ENCODE measurements around the gene PFKFB4. TPM values are rescaled to one million over a fixed set of nuclear protein-coding genes. Genes with fewer than 3 reads are reported as not detected.

The PFKFB4 gene
- total RNA-seq, 1 experiment from 2014 or later, result 20.3 TPM

GRCh38 chr3:48528048-48528447, 28.6 kb downstream of the PFKFB4 start:
- no peaks in the 10 kb centered on the region for H4K20me1 ChIP-seq (ENCODE audit: insufficient read depth)
- ChIA-PET CTCF (no interaction called here), RAD21 (ENCODE audit: low non-redundant PET in 1 of 2, low total read pairs in 2 of 2, uncharacterized antibody in 2 of 2, unreplicated experiment in 2 of 2) (no interaction called here), POLR2A (no interaction called here)
- H3K79me2 ChIP-seq (ENCODE audit: insufficient read depth, low read length), result no peaks in the 10 kb centered on the region
- no peaks in the 10 kb centered on the region for H3K27me3 ChIP-seq (ENCODE audit: insufficient read depth, low read length)
- intact Hi-C loops (cut with micrococcal nuclease), result no loop called here
- DNase-seq (ENCODE audit: low read depth, low spot score) (no peak), ATAC-seq (no peak)
- H3K27ac ChIP-seq (ENCODE audit: low read depth, low read length), result no peak overlapping the region
- H2AFZ ChIP-seq (ENCODE audit: low read depth, low read length, poor library complexity, severe bottlenecking), result no peak overlapping the region
- no peak overlapping the region for H3K4me3 ChIP-seq (replicated peaks in 1 of 2; ENCODE audit: low read depth in 1 of 2, low read length in 2 of 2)
- no peaks in the 10 kb centered on the region for H3K4me1 ChIP-seq (ENCODE audit: control insufficient read depth in 1 of 2, insufficient read depth in 2 of 2, low read length in 2 of 2)
- H3K9ac ChIP-seq (ENCODE audit: low read length), result no peak overlapping the region
- H3K4me2 ChIP-seq (ENCODE audit: low read length), result no peak overlapping the region
- BruUV-seq (replicated peaks), result no TSS peak
- H3K9me3 ChIP-seq (ENCODE audit: control insufficient read depth in 1 of 2, insufficient read depth in 1 of 2, low read depth in 1 of 2, low read length in 2 of 2), result no peaks in the 10 kb centered on the region
- no peak for TF ChIP-seq ZNF274 (IDR thresholded peaks at IDR 0.05; ENCODE audit: low read depth, low read length)
- no peak for TF ChIP-seq SP1 (IDR thresholded peaks at IDR 0.05; ENCODE audit: low read depth)
- no peak for TF ChIP-seq FOSL1 (IDR thresholded peaks at IDR 0.05; ENCODE audit: low read depth)
- TF ChIP-seq MAX (IDR thresholded peaks at IDR 0.05), result no peak
- TF ChIP-seq EZH2phosphoT487 (IDR thresholded peaks at IDR 0.05; ENCODE audit: borderline replicate concordance), result no peak
- no peak for TF ChIP-seq POLR2AphosphoS5 (IDR thresholded peaks at IDR 0.05; ENCODE audit: low read depth, low read length)
- TF ChIP-seq ZFX (IDR thresholded peaks at IDR 0.05), result no peak
- no peak for TF ChIP-seq ATF3 (IDR thresholded peaks at IDR 0.05)
- H3K9me2 ChIP-seq (ENCODE audit: insufficient read depth), result no peaks in the 10 kb centered on the region
- H3K36me3 ChIP-seq (ENCODE audit: control insufficient read depth in 1 of 2, insufficient read depth in 2 of 2, low read length in 2 of 2), result peaks cover 7 to 21% of the 10 kb centered on the region in 2 experiments; a peak in 3 of 4 replicates

- H3K9ac ChIP-seq (ENCODE audit: low read length), result no peak overlapping the region
- ChIA-PET CTCF (no interaction called here), POLR2A (no interaction called here), RAD21 (ENCODE audit: low non-redundant PET in 1 of 2, low total read pairs in 2 of 2, uncharacterized antibody in 2 of 2, unreplicated experiment in 2 of 2) (no interaction called here)
- H3K27me3 ChIP-seq (ENCODE audit: insufficient read depth, low read length), result no peaks in the 10 kb centered on the region
- H3K27ac ChIP-seq (ENCODE audit: low read depth, low read length), result no peak overlapping the region
- H3K4me3 ChIP-seq (replicated peaks in 1 of 2; ENCODE audit: low read depth in 1 of 2, low read length in 2 of 2), result no peak overlapping the region
- H2AFZ ChIP-seq (ENCODE audit: low read depth, low read length, poor library complexity, severe bottlenecking), result no peak overlapping the region
- H4K20me1 ChIP-seq (ENCODE audit: insufficient read depth), result no peaks in the 10 kb centered on the region
- H3K79me2 ChIP-seq (ENCODE audit: insufficient read depth, low read length), result no peaks in the 10 kb centered on the region
- no peak overlapping the region for H3K4me2 ChIP-seq (ENCODE audit: low read length)
- H3K36me3 ChIP-seq (ENCODE audit: control insufficient read depth in 1 of 2, insufficient read depth in 2 of 2, low read length in 2 of 2), result peaks cover 7 to 16% of the 10 kb centered on the region in 2 experiments; a peak in 3 of 4 replicates
- intact Hi-C loops (cut with micrococcal nuclease), result no loop called here
- ATAC-seq (no peak), DNase-seq (ENCODE audit: low read depth, low spot score) (no peak)
- H3K4me1 ChIP-seq (ENCODE audit: control insufficient read depth in 1 of 2, insufficient read depth in 2 of 2, low read length in 2 of 2), result no peaks in the 10 kb centered on the region
- H3K9me2 ChIP-seq (ENCODE audit: insufficient read depth), result no peaks in the 10 kb centered on the region
- no TSS peak for BruUV-seq (replicated peaks)
- no peaks in the 10 kb centered on the region for H3K9me3 ChIP-seq (ENCODE audit: control insufficient read depth in 1 of 2, insufficient read depth in 1 of 2, low read depth in 1 of 2, low read length in 2 of 2)
- TF ChIP-seq CBX3 (IDR thresholded peaks at IDR 0.05; ENCODE audit: low read depth), result no peak
- TF ChIP-seq, protein P1, sequence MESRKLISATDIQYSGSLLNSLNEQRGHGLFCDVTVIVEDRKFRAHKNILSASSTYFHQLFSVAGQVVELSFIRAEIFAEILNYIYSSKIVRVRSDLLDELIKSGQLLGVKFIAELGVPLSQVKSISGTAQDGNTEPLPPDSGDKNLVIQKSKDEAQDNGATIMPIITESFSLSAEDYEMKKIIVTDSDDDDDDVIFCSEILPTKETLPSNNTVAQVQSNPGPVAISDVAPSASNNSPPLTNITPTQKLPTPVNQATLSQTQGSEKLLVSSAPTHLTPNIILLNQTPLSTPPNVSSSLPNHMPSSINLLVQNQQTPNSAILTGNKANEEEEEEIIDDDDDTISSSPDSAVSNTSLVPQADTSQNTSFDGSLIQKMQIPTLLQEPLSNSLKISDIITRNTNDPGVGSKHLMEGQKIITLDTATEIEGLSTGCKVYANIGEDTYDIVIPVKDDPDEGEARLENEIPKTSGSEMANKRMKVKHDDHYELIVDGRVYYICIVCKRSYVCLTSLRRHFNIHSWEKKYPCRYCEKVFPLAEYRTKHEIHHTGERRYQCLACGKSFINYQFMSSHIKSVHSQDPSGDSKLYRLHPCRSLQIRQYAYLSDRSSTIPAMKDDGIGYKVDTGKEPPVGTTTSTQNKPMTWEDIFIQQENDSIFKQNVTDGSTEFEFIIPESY (IDR thresholded peaks at IDR 0.05; ENCODE audit: extremely low read depth, insufficient replicate concordance, low read length), result no peak
- TF ChIP-seq ATF3 (IDR thresholded peaks at IDR 0.05), result no peak
- TF ChIP-seq, protein P2, sequence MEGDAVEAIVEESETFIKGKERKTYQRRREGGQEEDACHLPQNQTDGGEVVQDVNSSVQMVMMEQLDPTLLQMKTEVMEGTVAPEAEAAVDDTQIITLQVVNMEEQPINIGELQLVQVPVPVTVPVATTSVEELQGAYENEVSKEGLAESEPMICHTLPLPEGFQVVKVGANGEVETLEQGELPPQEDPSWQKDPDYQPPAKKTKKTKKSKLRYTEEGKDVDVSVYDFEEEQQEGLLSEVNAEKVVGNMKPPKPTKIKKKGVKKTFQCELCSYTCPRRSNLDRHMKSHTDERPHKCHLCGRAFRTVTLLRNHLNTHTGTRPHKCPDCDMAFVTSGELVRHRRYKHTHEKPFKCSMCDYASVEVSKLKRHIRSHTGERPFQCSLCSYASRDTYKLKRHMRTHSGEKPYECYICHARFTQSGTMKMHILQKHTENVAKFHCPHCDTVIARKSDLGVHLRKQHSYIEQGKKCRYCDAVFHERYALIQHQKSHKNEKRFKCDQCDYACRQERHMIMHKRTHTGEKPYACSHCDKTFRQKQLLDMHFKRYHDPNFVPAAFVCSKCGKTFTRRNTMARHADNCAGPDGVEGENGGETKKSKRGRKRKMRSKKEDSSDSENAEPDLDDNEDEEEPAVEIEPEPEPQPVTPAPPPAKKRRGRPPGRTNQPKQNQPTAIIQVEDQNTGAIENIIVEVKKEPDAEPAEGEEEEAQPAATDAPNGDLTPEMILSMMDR (IDR thresholded peaks at IDR 0.05 in 2 of 3, conservative IDR thresholded peaks at IDR 0.05 in 1 of 3; ENCODE audit: borderline replicate concordance in 1 of 3, insufficient read depth in 1 of 3, low read depth in 2 of 3, low read length in 2 of 3), result no peak
- no peak for TF ChIP-seq REST (IDR thresholded peaks at IDR 0.05; ENCODE audit: low read depth)
These were observed 31.6 kb downstream of the PFKFB4 start for GRCh38 chr3:48524970-48525369.
